Chondrocyte (in vitro differentiated cells): Measurements from ENCODE around the gene TK2. TPM values are rescaled to one million over a fixed set of nuclear protein-coding genes. Genes with fewer than 3 reads are reported as not detected.

Source experiments
- DNase-seq: peaks from one replicate; pipeline ENCODE4 v3.0.0; 2021; ENCODE audit warnings: mixed read lengths, low spot score
- H3K27ac Mint-ChIP-seq: one replicate; pipeline ENCODE4 v1.8.0; 2021; ENCODE audit warnings: mild to moderate bottlenecking, moderate library complexity, mixed read lengths; ENCODE audit not compliant: unreplicated experiment
- H3K27me3 Mint-ChIP-seq: 2 replicates; pipeline ENCODE4 v1.8.0; 2021; ENCODE audit warnings: low read depth, mixed read lengths
- H3K36me3 Mint-ChIP-seq: 2 replicates; pipeline ENCODE4 v1.8.0; 2021; ENCODE audit warnings: low read depth, mixed read lengths
- H3K4me1 Mint-ChIP-seq: 2 replicates; pipeline ENCODE4 v1.8.0; 2021; ENCODE audit warnings: low read depth, mild to moderate bottlenecking, mixed read lengths
- H3K4me3 Mint-ChIP-seq: one replicate; pipeline ENCODE4 v1.8.0; 2021; ENCODE audit warnings: mild to moderate bottlenecking, moderate library complexity, mixed read lengths; ENCODE audit not compliant: unreplicated experiment
- H3K9me3 Mint-ChIP-seq: 2 replicates; pipeline ENCODE4 v1.8.0; 2021; ENCODE audit warnings: low read depth, mixed read lengths
- CTCF ChIP-seq: fragments of 200-600 bp; sonication (generic); IDR thresholded peaks from 2 replicates; pipeline ENCODE4 v1.5.0; 2021; ENCODE audit warnings: antibody characterized with exemption, mild to moderate bottlenecking, moderate library complexity
- total RNA-seq: library from RNA; stranded (reverse); gene quantifications from 3 replicates; pipeline ENCODE4 v1.2.1, GENCODE V29; 2021

TK2 gene
- total RNA-seq, 1 donor from 2014 or later, result 34.3 TPM

- no peaks in the 10 kb centered on the region for H3K9me3 Mint-ChIP-seq
- no peak overlapping the region for H3K27ac Mint-ChIP-seq
- H3K4me3 Mint-ChIP-seq, result no peak overlapping the region
- no peaks in the 10 kb centered on the region for H3K27me3 Mint-ChIP-seq
- DNase-seq, result peak; percentile 5
- H3K4me1 Mint-ChIP-seq, result no peaks in the 10 kb centered on the region
- TF ChIP-seq CTCF, result no peak
- H3K36me3 Mint-ChIP-seq, result peaks cover 9% of the 10 kb centered on the region
Measured at GRCh38 chr16:66495440-66495839, 54.5 kb downstream of the TK2 start.

GRCh38 chr16:66494916-66495315 lies 55.0 kb downstream of the TK2 start:
- H3K4me1 Mint-ChIP-seq, result no peaks in the 10 kb centered on the region
- H3K9me3 Mint-ChIP-seq, result no peaks in the 10 kb centered on the region
- H3K27ac Mint-ChIP-seq, result no peak overlapping the region
- DNase-seq, result peak; percentile 10
- H3K4me3 Mint-ChIP-seq, result no peak overlapping the region
- TF ChIP-seq CTCF, result no peak
- no peaks in the 10 kb centered on the region for H3K27me3 Mint-ChIP-seq
- H3K36me3 Mint-ChIP-seq, result peaks cover 7% of the 10 kb centered on the region

- DNase-seq, result peak; percentile 47
- Mint-ChIP-seq H3K9me3 (no peaks in the 10 kb centered on the region), H3K4me1 (peaks cover 7% of the 10 kb centered on the region), H3K27ac (no peak overlapping the region), H3K4me3 (no peak overlapping the region), H3K27me3 (no peaks in the 10 kb centered on the region), H3K36me3 (peaks cover 6% of the 10 kb centered on the region)
- TF ChIP-seq CTCF, result no peak
Measured at GRCh38 chr16:66493490-66494401, 56.2 kb downstream of the TK2 start.

GRCh38 chr16:66491716-66492064 lies 58.2 kb downstream of the TK2 start:
- peaks cover 26% of the 10 kb centered on the region for H3K4me1 Mint-ChIP-seq
- no peaks in the 10 kb centered on the region for H3K27me3 Mint-ChIP-seq
- peaks cover 1% of the 10 kb centered on the region for H3K36me3 Mint-ChIP-seq
- H3K27ac Mint-ChIP-seq, result no peak overlapping the region
- peak; percentile 47 for DNase-seq
- no peak for TF ChIP-seq CTCF
- no peak overlapping the region for H3K4me3 Mint-ChIP-seq
- H3K9me3 Mint-ChIP-seq, result peaks cover 5% of the 10 kb centered on the region

- DNase-seq, result peak; percentile 67
- no peak overlapping the region for H3K4me3 Mint-ChIP-seq
- H3K4me1 Mint-ChIP-seq, result peaks cover 32% of the 10 kb centered on the region
- peaks cover 1% of the 10 kb centered on the region for H3K36me3 Mint-ChIP-seq
- TF ChIP-seq CTCF, result no peak
- no peaks in the 10 kb centered on the region for H3K27me3 Mint-ChIP-seq
- H3K9me3 Mint-ChIP-seq, result peaks cover 5% of the 10 kb centered on the region
- H3K27ac Mint-ChIP-seq, result no peak overlapping the region
Measured at GRCh38 chr16:66490774-66491715, 58.9 kb downstream of the TK2 start.
